ENCODE measurements around the gene ANXA2.

The ANXA2 gene

DNA sequence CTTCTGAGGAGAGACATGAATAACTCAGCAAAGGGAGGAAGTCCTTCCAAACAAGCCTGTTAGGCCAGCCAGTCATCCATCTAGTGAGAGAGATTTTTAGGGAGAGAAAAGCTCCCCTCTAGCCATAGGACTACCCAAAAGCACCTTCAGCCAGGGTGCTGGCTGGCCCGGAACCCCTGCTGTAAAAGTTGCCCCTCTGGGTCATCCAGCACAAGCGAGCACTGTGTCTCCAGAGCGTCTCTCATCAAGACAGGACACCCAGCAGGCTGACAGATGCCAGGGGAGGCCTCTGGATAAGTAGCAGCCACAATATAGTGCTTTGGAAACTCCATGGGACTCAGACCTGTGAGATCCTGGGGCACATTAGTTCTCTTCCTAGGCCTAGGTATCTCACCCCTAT, 24.5 kb downstream of the ANXA2 start:
- Mint-ChIP-seq H3K9me3 (no peaks in the 10 kb centered on the region), H3K36me3 (ENCODE audit: low read depth) (peaks cover 69% of the 10 kb centered on the region), H3K4me1 (peaks cover 76% of the 10 kb centered on the region), H3K4me3 (peak overlapping the region in 1 of 3 experiments; percentile 17), H3K27me3 (ENCODE audit: low read depth) (peaks cover 6% of the 10 kb centered on the region), H3K27ac (peak overlapping the region; percentile 83 to 91 (median 90))
- TF ChIP-seq, protein P1, sequence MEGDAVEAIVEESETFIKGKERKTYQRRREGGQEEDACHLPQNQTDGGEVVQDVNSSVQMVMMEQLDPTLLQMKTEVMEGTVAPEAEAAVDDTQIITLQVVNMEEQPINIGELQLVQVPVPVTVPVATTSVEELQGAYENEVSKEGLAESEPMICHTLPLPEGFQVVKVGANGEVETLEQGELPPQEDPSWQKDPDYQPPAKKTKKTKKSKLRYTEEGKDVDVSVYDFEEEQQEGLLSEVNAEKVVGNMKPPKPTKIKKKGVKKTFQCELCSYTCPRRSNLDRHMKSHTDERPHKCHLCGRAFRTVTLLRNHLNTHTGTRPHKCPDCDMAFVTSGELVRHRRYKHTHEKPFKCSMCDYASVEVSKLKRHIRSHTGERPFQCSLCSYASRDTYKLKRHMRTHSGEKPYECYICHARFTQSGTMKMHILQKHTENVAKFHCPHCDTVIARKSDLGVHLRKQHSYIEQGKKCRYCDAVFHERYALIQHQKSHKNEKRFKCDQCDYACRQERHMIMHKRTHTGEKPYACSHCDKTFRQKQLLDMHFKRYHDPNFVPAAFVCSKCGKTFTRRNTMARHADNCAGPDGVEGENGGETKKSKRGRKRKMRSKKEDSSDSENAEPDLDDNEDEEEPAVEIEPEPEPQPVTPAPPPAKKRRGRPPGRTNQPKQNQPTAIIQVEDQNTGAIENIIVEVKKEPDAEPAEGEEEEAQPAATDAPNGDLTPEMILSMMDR (IDR thresholded peaks at IDR 0.05; ENCODE audit: unreplicated experiment in 3 of 3), result no peak

DNA sequence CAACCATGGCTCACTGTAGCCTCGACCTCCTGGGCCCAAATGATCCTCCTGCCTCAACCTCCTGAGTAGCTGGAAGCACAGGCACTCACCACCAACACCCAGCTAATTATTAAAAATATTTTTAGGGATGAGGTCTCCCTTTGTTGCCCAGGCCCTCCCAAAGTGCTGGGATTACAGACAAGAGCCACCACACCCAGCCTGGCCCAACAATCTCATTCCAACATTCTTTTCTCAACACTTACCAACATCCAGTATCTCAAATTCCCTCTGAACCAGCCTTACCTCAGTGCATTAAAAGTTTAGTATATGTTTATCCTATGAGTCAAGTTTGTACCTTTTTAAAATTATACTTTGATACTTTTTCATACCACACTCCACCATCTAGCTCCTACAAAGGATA, 25.0 kb downstream of the ANXA2 start:
- H3K36me3 Mint-ChIP-seq (ENCODE audit: low read depth), result peaks cover 70% of the 10 kb centered on the region
- H3K9me3 Mint-ChIP-seq, result no peaks in the 10 kb centered on the region
- H3K27ac Mint-ChIP-seq, result peak overlapping the region; percentile 7 to 91 (median 50)
- H3K4me1 Mint-ChIP-seq, result peaks cover 76% of the 10 kb centered on the region
- TF ChIP-seq, protein P1 (IDR thresholded peaks at IDR 0.05; ENCODE audit: unreplicated experiment in 3 of 3), result no peak
- H3K27me3 Mint-ChIP-seq (ENCODE audit: low read depth), result peaks cover 6% of the 10 kb centered on the region
- H3K4me3 Mint-ChIP-seq, result no peak overlapping the region

DNA sequence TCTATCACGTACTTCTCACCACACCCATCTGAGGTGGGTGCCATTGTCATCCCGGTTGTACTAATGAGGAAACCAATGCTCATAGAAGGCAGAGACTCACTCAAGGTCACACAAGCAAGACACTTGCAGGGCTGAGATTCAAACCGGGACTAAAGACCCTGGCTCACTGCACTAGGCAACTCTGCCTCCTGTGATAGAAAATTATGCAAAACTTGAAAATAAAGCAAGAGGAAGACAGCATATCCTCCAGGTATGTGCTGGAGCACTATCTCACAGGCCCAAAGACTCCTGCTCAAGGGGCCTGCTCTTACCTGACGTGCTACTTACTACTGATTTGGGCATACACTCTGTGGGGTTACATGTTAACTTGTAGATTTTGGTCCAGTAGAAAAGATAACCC, 25.6 kb downstream of the ANXA2 start:
- H3K9me3 Mint-ChIP-seq, result no peaks in the 10 kb centered on the region
- peaks cover 68% of the 10 kb centered on the region for H3K36me3 Mint-ChIP-seq (ENCODE audit: low read depth)
- peaks cover 73% of the 10 kb centered on the region for H3K4me1 Mint-ChIP-seq
- TF ChIP-seq, protein P1 (IDR thresholded peaks at IDR 0.05; ENCODE audit: unreplicated experiment in 3 of 3), result no peak
- H3K27me3 Mint-ChIP-seq (ENCODE audit: low read depth), result peaks cover 6% of the 10 kb centered on the region
- H3K27ac Mint-ChIP-seq, result peak overlapping the region in 1 of 3 experiments; percentile 76
- no peak overlapping the region for H3K4me3 Mint-ChIP-seq

DNA sequence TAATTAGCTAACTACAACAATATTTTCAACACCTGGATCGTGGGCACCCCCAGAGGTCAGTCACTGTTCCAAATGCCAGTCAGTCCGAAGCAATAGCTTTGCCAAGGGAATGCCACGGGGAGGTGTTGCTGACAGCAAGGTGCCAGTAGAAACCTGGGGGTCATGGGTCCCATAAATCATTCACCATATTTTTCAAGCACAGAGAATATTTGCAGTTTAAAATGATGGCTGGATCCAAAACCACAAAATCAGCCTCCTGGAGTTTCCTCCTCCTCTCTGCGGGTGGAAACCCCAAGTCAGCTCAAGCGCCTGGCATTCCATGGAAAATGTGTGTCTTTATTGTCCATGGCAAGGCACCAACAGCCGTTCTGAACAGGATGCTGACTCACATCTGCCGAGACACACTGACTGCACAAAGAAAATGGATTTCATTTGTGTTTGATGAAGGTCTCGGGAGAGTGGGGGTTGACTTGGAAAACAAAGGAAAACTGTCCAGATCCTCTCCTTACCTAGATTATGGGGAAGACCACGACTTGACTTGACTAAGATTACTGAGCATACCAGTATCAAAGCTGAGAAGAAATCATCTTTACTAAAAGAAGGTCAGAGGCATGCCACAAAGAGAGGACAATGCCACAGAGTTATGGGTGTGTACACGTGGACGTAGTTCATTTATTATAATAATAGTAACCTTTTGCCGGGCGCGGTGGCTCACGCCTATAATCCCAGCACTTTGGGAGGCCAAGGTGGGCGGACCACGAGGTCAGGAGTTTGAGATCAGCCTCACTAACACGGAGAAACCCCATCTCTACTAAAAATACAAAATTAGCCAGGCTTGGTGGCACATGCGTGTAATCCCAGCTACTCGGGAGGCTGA, 26.4 kb downstream of the ANXA2 start:
- TF ChIP-seq, protein P1 (IDR thresholded peaks at IDR 0.05; ENCODE audit: unreplicated experiment in 3 of 3), result no peak
- H3K4me1 Mint-ChIP-seq, result peaks cover 65% of the 10 kb centered on the region
- no peaks in the 10 kb centered on the region for H3K9me3 Mint-ChIP-seq
- peak overlapping the region in 1 of 3 experiments; percentile 54 for H3K4me3 Mint-ChIP-seq
- peaks cover 3% of the 10 kb centered on the region for H3K27me3 Mint-ChIP-seq (ENCODE audit: low read depth)
- peak overlapping the region; percentile 70 to 97 (median 94) for H3K27ac Mint-ChIP-seq
- H3K36me3 Mint-ChIP-seq (ENCODE audit: low read depth), result peaks cover 60% of the 10 kb centered on the region

DNA sequence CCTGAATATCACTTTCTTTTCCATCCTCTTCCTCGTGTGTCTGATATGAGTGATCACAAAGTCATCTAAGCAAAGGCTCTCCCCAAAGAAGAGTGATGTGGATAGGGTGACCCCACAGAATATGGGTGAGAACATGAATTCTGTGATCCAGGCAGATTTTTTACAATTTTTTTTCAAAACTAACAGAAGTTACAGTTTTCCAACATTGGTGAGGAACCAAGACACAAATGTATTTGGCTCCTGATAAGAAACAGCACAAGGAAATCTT, 27.0 kb downstream of the ANXA2 start:
- Mint-ChIP-seq H3K27me3 (ENCODE audit: low read depth) (no peaks in the 10 kb centered on the region), H3K9me3 (no peaks in the 10 kb centered on the region), H3K4me3 (no peak overlapping the region), H3K36me3 (ENCODE audit: low read depth) (peaks cover 58% of the 10 kb centered on the region), H3K4me1 (peaks cover 59% of the 10 kb centered on the region), H3K27ac (peak overlapping the region; percentile 70 to 97 (median 94))
- TF ChIP-seq, protein P1 (IDR thresholded peaks at IDR 0.05; ENCODE audit: unreplicated experiment in 3 of 3), result no peak
